Fibroblast of lung (primary cell): ENCODE data around the gene ODAD3. TPM values are rescaled to one million over a fixed set of nuclear protein-coding genes. Genes with fewer than 3 reads are reported as not detected.

Experiments used
- DNase-seq, 2 donors: peaks; one replicate each; pipeline versions ENCODE4 v3.0.0 to v3.0.0-alpha.2; 2010; ENCODE audit warnings: low read depth in 2 of 2
- H2AFZ ChIP-seq: 2 replicates; pipeline ENCODE4 v1.5.1; 2012; ENCODE audit warnings: low read length, control low read depth, inconsistent platforms
- H3K27ac ChIP-seq: 2 replicates; pipeline ENCODE4 v1.5.1; 2011; ENCODE audit warnings: low read length, control low read depth; ENCODE audit not compliant: insufficient read depth
- H3K27me3 ChIP-seq: 2 replicates; pipeline ENCODE4 v1.5.1; 2011; ENCODE audit warnings: mild to moderate bottlenecking, low read length; ENCODE audit not compliant: control insufficient read depth, insufficient read depth
- H3K36me3 ChIP-seq: 2 replicates; pipeline ENCODE4 v1.5.1; 2011; ENCODE audit warnings: low read length; ENCODE audit not compliant: control insufficient read depth, insufficient read depth
- H3K4me1 ChIP-seq: 2 replicates; pipeline ENCODE4 v1.5.1; 2011; ENCODE audit warnings: low read length; ENCODE audit not compliant: control insufficient read depth, insufficient read depth; ENCODE audit errors: extremely low read depth
- H3K4me2 ChIP-seq: 2 replicates; pipeline ENCODE4 v1.5.1; 2011; ENCODE audit warnings: low read length, control low read depth; ENCODE audit not compliant: insufficient read depth; ENCODE audit errors: extremely low read depth
- H3K4me3 ChIP-seq, 4 experiments: fragments of 200-600 bp in 1 of 4; sonication (generic) in 1 of 4; replicated peaks in 1 of 4; 2 replicates each; pipeline ENCODE4 v1.5.1; 2011 to 2016; ENCODE audit warnings: low read length in 4 of 4, low read depth in 3 of 4, mild to moderate bottlenecking in 3 of 4, control low read depth in 2 of 4, inconsistent platforms in 1 of 4, mixed read lengths in 1 of 4; ENCODE audit not compliant: insufficient read depth in 1 of 4; ENCODE audit errors: control extremely low read depth in 1 of 4
- H3K79me2 ChIP-seq: 2 replicates; pipeline ENCODE4 v1.5.1; 2012; ENCODE audit warnings: mild to moderate bottlenecking, low read length, inconsistent platforms; ENCODE audit not compliant: control insufficient read depth, insufficient read depth
- H3K9ac ChIP-seq: 2 replicates; pipeline ENCODE4 v1.5.1; 2011; ENCODE audit warnings: mild to moderate bottlenecking, low read length, control low read depth; ENCODE audit not compliant: insufficient read depth
- H3K9me3 ChIP-seq: 2 replicates; pipeline ENCODE4 v1.5.1; 2012; ENCODE audit warnings: low read depth, low read length; ENCODE audit not compliant: control insufficient read depth, insufficient read depth
- H4K20me1 ChIP-seq: 2 replicates; pipeline ENCODE4 v1.5.1; 2011; ENCODE audit warnings: low read length; ENCODE audit not compliant: control insufficient read depth, insufficient read depth; ENCODE audit errors: extremely low read depth
- EZH2 ChIP-seq: IDR thresholded peaks from 2 replicates; pipeline ENCODE4 v1.5.1; 2012; ENCODE audit warnings: low read length, control low read depth, mild to moderate bottlenecking; ENCODE audit errors: missing control alignments
- polyA plus RNA-seq, 2 donors: library from polyadenylated mRNA; depleted of rRNA in 1 of 2; stranded (reverse) in 1 of 2; unstranded in 1 of 2; fragments of >200 nt; gene quantifications; 2 replicates each; pipeline ENCODE4 v1.2.1, GENCODE V29; 2011 to 2012; ENCODE audit warnings: missing spikeins in 1 of 2
- total RNA-seq: library from RNA; depleted of rRNA; stranded (reverse); fragments of >200 nt; gene quantifications from 2 replicates; pipeline ENCODE4 v1.2.1, GENCODE V29; 2014
- TF ChIP-seq, protein P1 (sequence below), 2 donors: IDR thresholded peaks in 1 of 2; conservative IDR thresholded peaks in 1 of 2; 1 replicate in 1 of 2; 2 replicates in 1 of 2; pipeline ENCODE4 v1.5.1; 2011 to 2012; ENCODE audit warnings: low read length in 2 of 2, control low read depth in 1 of 2, inconsistent platforms in 1 of 2, low read depth in 1 of 2, mild to moderate bottlenecking in 1 of 2

Gene ODAD3
- total and polyA plus RNA-seq, 2 donors (not counting 1 experiment from before 2014, with no cell fraction given), result 0.32 to 0.66 TPM

- no peaks in the 10 kb centered on the region for H4K20me1 ChIP-seq
- H3K9ac ChIP-seq, result no peak overlapping the region
- H2AFZ ChIP-seq, result no peak overlapping the region
- no peak overlapping the region for H3K4me3 ChIP-seq
- H3K4me2 ChIP-seq, result no peak overlapping the region
- no peaks in the 10 kb centered on the region for H3K9me3 ChIP-seq
- TF ChIP-seq EZH2, result no peak
- TF ChIP-seq, protein P1, sequence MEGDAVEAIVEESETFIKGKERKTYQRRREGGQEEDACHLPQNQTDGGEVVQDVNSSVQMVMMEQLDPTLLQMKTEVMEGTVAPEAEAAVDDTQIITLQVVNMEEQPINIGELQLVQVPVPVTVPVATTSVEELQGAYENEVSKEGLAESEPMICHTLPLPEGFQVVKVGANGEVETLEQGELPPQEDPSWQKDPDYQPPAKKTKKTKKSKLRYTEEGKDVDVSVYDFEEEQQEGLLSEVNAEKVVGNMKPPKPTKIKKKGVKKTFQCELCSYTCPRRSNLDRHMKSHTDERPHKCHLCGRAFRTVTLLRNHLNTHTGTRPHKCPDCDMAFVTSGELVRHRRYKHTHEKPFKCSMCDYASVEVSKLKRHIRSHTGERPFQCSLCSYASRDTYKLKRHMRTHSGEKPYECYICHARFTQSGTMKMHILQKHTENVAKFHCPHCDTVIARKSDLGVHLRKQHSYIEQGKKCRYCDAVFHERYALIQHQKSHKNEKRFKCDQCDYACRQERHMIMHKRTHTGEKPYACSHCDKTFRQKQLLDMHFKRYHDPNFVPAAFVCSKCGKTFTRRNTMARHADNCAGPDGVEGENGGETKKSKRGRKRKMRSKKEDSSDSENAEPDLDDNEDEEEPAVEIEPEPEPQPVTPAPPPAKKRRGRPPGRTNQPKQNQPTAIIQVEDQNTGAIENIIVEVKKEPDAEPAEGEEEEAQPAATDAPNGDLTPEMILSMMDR (conservative IDR thresholded peaks at IDR 0.05 in 1 of 2, IDR thresholded peaks at IDR 0.05 in 1 of 2; ENCODE audit: low read depth in 1 of 2, low read length in 2 of 2), result no peak
- no peaks in the 10 kb centered on the region for H3K27me3 ChIP-seq
- no peaks in the 10 kb centered on the region for H3K4me1 ChIP-seq
- DNase-seq, result no peak
- H3K36me3 ChIP-seq, result no peaks in the 10 kb centered on the region
- no peaks in the 10 kb centered on the region for H3K79me2 ChIP-seq
- no peak overlapping the region for H3K27ac ChIP-seq
Observed at GRCh38 chr19:11400798-11401197, 34.1 kb downstream of the ODAD3 start.

DNA sequence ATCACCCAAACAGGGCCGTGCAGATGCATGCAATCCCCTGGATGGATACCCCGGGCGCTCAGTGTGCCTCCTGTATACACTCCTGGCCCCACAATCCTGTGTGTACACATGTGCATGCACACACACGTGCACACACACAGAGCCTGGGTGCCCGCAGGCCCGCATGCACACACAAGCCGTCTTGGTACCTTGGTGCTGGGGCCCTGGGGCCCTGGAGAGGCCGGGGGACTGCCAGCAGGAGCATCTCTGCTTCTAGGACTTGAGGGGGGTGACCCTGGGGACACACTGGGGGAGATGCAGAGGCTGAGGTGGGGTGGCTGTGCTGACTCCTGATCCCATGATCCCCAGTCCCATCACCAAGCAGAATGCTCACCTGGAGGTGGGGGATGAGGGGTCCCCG is 35.3 kb downstream of the ODAD3 start:
- Histone ChIP-seq H3K36me3 (no peaks in the 10 kb centered on the region), H2AFZ (no peak overlapping the region), H3K27me3 (no peaks in the 10 kb centered on the region)

DNA sequence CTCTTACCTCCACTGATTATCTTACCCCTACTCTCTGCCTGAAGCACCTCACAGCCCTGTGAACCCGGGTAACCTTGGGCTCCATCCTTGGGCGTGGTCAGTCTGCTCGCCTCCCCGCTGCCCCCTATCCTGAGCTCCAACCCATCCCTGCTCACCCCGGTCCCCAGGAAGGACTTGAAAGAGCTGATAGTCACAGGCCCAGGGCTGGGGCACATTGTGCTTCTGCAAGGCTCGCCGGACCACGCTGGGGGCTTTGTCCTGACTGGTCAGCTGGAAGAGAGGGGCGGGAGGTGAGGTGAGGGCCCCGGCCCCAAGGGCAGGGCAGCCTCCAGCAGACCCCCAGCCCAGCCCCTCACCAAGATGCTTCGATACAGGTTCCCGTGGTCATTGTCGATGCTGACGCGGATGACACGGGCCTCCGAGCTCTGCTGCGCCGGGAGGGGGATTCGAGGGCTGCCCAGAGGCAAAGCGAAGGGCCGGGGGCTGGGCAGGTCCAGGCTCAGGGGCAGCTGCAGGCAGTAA is 37.8 kb downstream of the ODAD3 start:
- no peaks in the 10 kb centered on the region for H3K4me1 ChIP-seq
- DNase-seq, result no peak
- H2AFZ ChIP-seq, result no peak overlapping the region
- H3K27me3 ChIP-seq, result no peaks in the 10 kb centered on the region
- no peak overlapping the region for H3K4me3 ChIP-seq
- no peak overlapping the region for H3K27ac ChIP-seq
- no peaks in the 10 kb centered on the region for H3K79me2 ChIP-seq
- H4K20me1 ChIP-seq, result no peaks in the 10 kb centered on the region
- H3K9me3 ChIP-seq, result no peaks in the 10 kb centered on the region
- no peak overlapping the region for H3K9ac ChIP-seq
- TF ChIP-seq EZH2, result no peak
- TF ChIP-seq, protein P1 (conservative IDR thresholded peaks at IDR 0.05 in 1 of 2, IDR thresholded peaks at IDR 0.05 in 1 of 2; ENCODE audit: low read depth in 1 of 2, low read length in 2 of 2), result no peak
- H3K36me3 ChIP-seq, result no peaks in the 10 kb centered on the region
- no peak overlapping the region for H3K4me2 ChIP-seq

More for the DNA sequence above, 35.3 kb downstream of the ODAD3 start:
- Histone ChIP-seq H3K9me3 (no peaks in the 10 kb centered on the region), H3K79me2 (no peaks in the 10 kb centered on the region), H4K20me1 (no peaks in the 10 kb centered on the region), H3K27ac (no peak overlapping the region), H3K4me2 (no peak overlapping the region), H3K4me1 (no peaks in the 10 kb centered on the region), H3K4me3 (no peak overlapping the region), H3K9ac (no peak overlapping the region)
- TF ChIP-seq, protein P1 (conservative IDR thresholded peaks at IDR 0.05 in 1 of 2, IDR thresholded peaks at IDR 0.05 in 1 of 2; ENCODE audit: low read depth in 1 of 2, low read length in 2 of 2), result no peak
- no peak for TF ChIP-seq EZH2
- no peak for DNase-seq
